ENCODE measurements around the gene DPYD.

DPYD gene

GRCh38 chr1:97157991-97158390 is 762.8 kb downstream of the DPYD start:
- Histone ChIP-seq H3F3A (ENCODE audit: insufficient read depth, low read length) (no peaks in the 10 kb centered on the region), H3K4me3 (ENCODE audit: low read length) (no peak overlapping the region), H3K4me2 (ENCODE audit: low read depth, low read length) (no peak overlapping the region), H3K9me2 (replicated peaks; ENCODE audit: insufficient read depth, low read length) (no peaks in the 10 kb centered on the region), H3K9ac (ENCODE audit: low read length) (no peak overlapping the region), H3K79me2 (ENCODE audit: low read length) (no peaks in the 10 kb centered on the region), H3K27me3 (replicated peaks; ENCODE audit: insufficient read depth, low read length) (no peaks in the 10 kb centered on the region), H2AFZ (ENCODE audit: low read length) (no peak overlapping the region), H3K27ac (ENCODE audit: low read length) (no peak overlapping the region), H3K36me3 (replicated peaks; ENCODE audit: insufficient read depth, low read length) (no peaks in the 10 kb centered on the region), H3K4me1 (ENCODE audit: low read length) (no peaks in the 10 kb centered on the region), H3K9me3 (replicated peaks; ENCODE audit: insufficient read depth, low read length) (no peaks in the 10 kb centered on the region), H4K20me1 (ENCODE audit: insufficient read depth, low read length) (no peaks in the 10 kb centered on the region)
- DNase-seq, result no peak
- TF ChIP-seq EZH2phosphoT487 (IDR thresholded peaks at IDR 0.05; ENCODE audit: low read length) (no peak), CTCF (IDR thresholded peaks at IDR 0.05; ENCODE audit: low read length) (no peak)

GRCh38 chr1:97151651-97152050 is 769.2 kb downstream of the DPYD start:
- Histone ChIP-seq H3K4me1 (ENCODE audit: low read length) (no peaks in the 10 kb centered on the region), H3K9me2 (replicated peaks; ENCODE audit: insufficient read depth, low read length) (no peaks in the 10 kb centered on the region), H3F3A (ENCODE audit: insufficient read depth, low read length) (no peaks in the 10 kb centered on the region), H3K27ac (ENCODE audit: low read length) (no peak overlapping the region), H3K79me2 (ENCODE audit: low read length) (no peaks in the 10 kb centered on the region), H3K4me2 (ENCODE audit: low read depth, low read length) (no peak overlapping the region), H3K36me3 (replicated peaks; ENCODE audit: insufficient read depth, low read length) (no peaks in the 10 kb centered on the region), H4K20me1 (ENCODE audit: insufficient read depth, low read length) (no peaks in the 10 kb centered on the region), H3K9me3 (replicated peaks; ENCODE audit: insufficient read depth, low read length) (no peaks in the 10 kb centered on the region), H3K9ac (ENCODE audit: low read length) (no peak overlapping the region), H3K4me3 (ENCODE audit: low read length) (no peak overlapping the region), H3K27me3 (replicated peaks; ENCODE audit: insufficient read depth, low read length) (no peaks in the 10 kb centered on the region), H2AFZ (ENCODE audit: low read length) (no peak overlapping the region)
- DNase-seq, result no peak
- TF ChIP-seq EZH2phosphoT487 (IDR thresholded peaks at IDR 0.05; ENCODE audit: low read length), result no peak
- no peak for TF ChIP-seq CTCF (IDR thresholded peaks at IDR 0.05; ENCODE audit: low read length)
- TF ChIP-seq EZH2 (optimal IDR thresholded peaks at IDR 0.05; ENCODE audit: low read depth, low read length), result no peak

GRCh38 chr1:97145321-97145956 is 775.4 kb downstream of the DPYD start:
- Histone ChIP-seq H3K27me3 (replicated peaks; ENCODE audit: insufficient read depth, low read length) (no peaks in the 10 kb centered on the region), H3K4me3 (ENCODE audit: low read length) (no peak overlapping the region), H3K4me2 (ENCODE audit: low read depth, low read length) (no peak overlapping the region), H4K20me1 (ENCODE audit: insufficient read depth, low read length) (no peaks in the 10 kb centered on the region), H3K27ac (ENCODE audit: low read length) (no peak overlapping the region), H2AFZ (ENCODE audit: low read length) (no peak overlapping the region), H3F3A (ENCODE audit: insufficient read depth, low read length) (no peaks in the 10 kb centered on the region), H3K4me1 (ENCODE audit: low read length) (no peaks in the 10 kb centered on the region), H3K9me2 (replicated peaks; ENCODE audit: insufficient read depth, low read length) (no peaks in the 10 kb centered on the region), H3K9me3 (replicated peaks; ENCODE audit: insufficient read depth, low read length) (no peaks in the 10 kb centered on the region), H3K9ac (ENCODE audit: low read length) (no peak overlapping the region), H3K36me3 (replicated peaks; ENCODE audit: insufficient read depth, low read length) (no peaks in the 10 kb centered on the region), H3K79me2 (ENCODE audit: low read length) (no peaks in the 10 kb centered on the region)
- no peak for DNase-seq
- TF ChIP-seq CTCF (IDR thresholded peaks at IDR 0.05; ENCODE audit: low read length), result no peak
- TF ChIP-seq EZH2phosphoT487 (IDR thresholded peaks at IDR 0.05; ENCODE audit: low read length), result no peak
- no peak for TF ChIP-seq EZH2 (optimal IDR thresholded peaks at IDR 0.05; ENCODE audit: low read depth, low read length)
